Gastrocnemius medialis (tissue), 4 donors: ENCODE results near the gene CAMTA1.

Experiments
- POLR2A ChIP-seq, 2 donors: fragments of 450-650 bp; IDR thresholded peaks; one replicate each; pipeline ENCODE4 v1.6.1; 2017; ENCODE audit warnings: antibody characterized with exemption in 2 of 2, mild to moderate bottlenecking in 2 of 2, moderate library complexity in 2 of 2
- TF ChIP-seq, protein P1 (sequence below), 5 experiments: fragments of 450-650 bp in 3 of 5; fragments of 200-600 bp in 2 of 5; sonication (generic) in 2 of 5; IDR thresholded peaks in 4 of 5; conservative IDR thresholded peaks in 1 of 5; 1 replicate in 4 of 5; 2 replicates in 1 of 5; pipeline ENCODE4 v1.5.1; 2016 to 2019; ENCODE audit warnings: antibody characterized with exemption in 5 of 5, mild to moderate bottlenecking in 3 of 5, moderate library complexity in 3 of 5

DNA sequence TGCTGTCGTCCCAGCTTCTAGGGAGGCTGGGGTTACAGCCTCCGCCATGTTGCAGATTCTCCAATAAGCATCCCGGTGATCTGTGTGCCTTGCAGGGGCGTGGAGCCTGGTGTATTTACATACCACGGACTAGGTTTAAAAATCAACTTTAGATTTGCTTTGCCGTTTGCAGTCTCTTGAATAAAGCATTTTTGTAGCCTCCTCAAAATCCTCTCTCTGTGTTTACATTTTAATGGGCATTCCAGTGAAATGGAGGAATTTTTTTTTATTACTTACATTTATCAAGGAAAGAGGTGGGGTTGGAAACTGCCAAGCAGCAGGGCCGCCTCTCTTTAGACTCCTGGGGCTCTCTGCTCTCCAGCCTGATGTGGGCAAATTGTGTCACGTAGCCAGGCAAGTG lies 548.4 kb downstream of the CAMTA1 start:
- no peak for TF ChIP-seq POLR2A (IDR thresholded peaks at IDR 0.05)
- TF ChIP-seq, protein P1, sequence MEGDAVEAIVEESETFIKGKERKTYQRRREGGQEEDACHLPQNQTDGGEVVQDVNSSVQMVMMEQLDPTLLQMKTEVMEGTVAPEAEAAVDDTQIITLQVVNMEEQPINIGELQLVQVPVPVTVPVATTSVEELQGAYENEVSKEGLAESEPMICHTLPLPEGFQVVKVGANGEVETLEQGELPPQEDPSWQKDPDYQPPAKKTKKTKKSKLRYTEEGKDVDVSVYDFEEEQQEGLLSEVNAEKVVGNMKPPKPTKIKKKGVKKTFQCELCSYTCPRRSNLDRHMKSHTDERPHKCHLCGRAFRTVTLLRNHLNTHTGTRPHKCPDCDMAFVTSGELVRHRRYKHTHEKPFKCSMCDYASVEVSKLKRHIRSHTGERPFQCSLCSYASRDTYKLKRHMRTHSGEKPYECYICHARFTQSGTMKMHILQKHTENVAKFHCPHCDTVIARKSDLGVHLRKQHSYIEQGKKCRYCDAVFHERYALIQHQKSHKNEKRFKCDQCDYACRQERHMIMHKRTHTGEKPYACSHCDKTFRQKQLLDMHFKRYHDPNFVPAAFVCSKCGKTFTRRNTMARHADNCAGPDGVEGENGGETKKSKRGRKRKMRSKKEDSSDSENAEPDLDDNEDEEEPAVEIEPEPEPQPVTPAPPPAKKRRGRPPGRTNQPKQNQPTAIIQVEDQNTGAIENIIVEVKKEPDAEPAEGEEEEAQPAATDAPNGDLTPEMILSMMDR (IDR thresholded peaks at IDR 0.05 in 4 of 5, conservative IDR thresholded peaks at IDR 0.05 in 1 of 5): no peak
